CD4-positive, alpha-beta T cell (primary cell): Measurements from ENCODE around the gene MELTF. TPM values are rescaled to one million over a fixed set of nuclear protein-coding genes. Genes with fewer than 3 reads are reported as not detected.
"Not testable (repeated sequence)": the region's sequence is repeated elsewhere in the genome, so short reads cannot be mapped to it uniquely, and the experiment has no call there.

Experiments
- ATAC-seq: fragments of 200-7000 bp; cut with Tn5 transposase; one replicate; pipeline ENCODE4 v1.10.0; 2022; ENCODE audit warnings: mild to moderate bottlenecking; ENCODE audit not compliant: poor library complexity
- CTCF ChIA-PET: fragments of 350-600 bp; sonication (Branson Sonifier 250); formaldehyde crosslinking; loops from one replicate; lab custom pipeline; 2021; ENCODE audit warnings: antibody characterized with exemption, inconsistent platforms; lab: Charles Lee
- POLR2A ChIA-PET: fragments of 350-600 bp; sonication (Branson Sonifier 250); formaldehyde crosslinking; loops from one replicate; lab custom pipeline; 2021; ENCODE audit warnings: antibody characterized with exemption, inconsistent platforms; lab: Charles Lee
- DNase-seq, 14 experiments: peaks; one replicate each; pipeline ENCODE4 v3.0.0-alpha.2; 2013 to 2020; ENCODE audit warnings: mixed read lengths in 2 of 14
- H3K27ac ChIP-seq, 2 donors: one replicate each; pipeline versions ENCODE4 v1.5.1 to v1.7.0; 2013; ENCODE audit warnings: low read length in 2 of 2, low read depth in 1 of 2, mild to moderate bottlenecking in 1 of 2
- H3K27me3 ChIP-seq, 2 experiments: 1 replicate in 1 of 2; 2 replicates in 1 of 2; pipeline versions ENCODE4 v1.6.1 to v1.7.0; 2013; ENCODE audit warnings: low read length in 2 of 2, control low read depth in 1 of 2, mild to moderate bottlenecking in 1 of 2, moderate library complexity in 1 of 2; ENCODE audit not compliant: insufficient read depth in 2 of 2, control insufficient read depth in 1 of 2
- H3K36me3 ChIP-seq: one replicate; pipeline ENCODE4 v1.6.1; 2013; ENCODE audit warnings: low read length, control low read depth; ENCODE audit not compliant: insufficient read depth
- H3K4me1 ChIP-seq: one replicate; pipeline ENCODE4 v1.6.1; 2013; ENCODE audit warnings: low read length, control low read depth; ENCODE audit not compliant: insufficient read depth
- H3K4me3 ChIP-seq: one replicate; pipeline ENCODE4 v1.5.1; 2013; ENCODE audit warnings: mild to moderate bottlenecking, low read length, moderate library complexity
- H3K9me3 ChIP-seq, 2 experiments: 1 replicate in 1 of 2; 2 replicates in 1 of 2; pipeline versions ENCODE4 v1.6.1 to v1.7.0; 2013; ENCODE audit warnings: low read length in 2 of 2, mild to moderate bottlenecking in 2 of 2, control low read depth in 1 of 2, moderate library complexity in 1 of 2; ENCODE audit not compliant: control insufficient read depth in 1 of 2, insufficient read depth in 1 of 2
- H3K27ac Mint-ChIP-seq: one replicate; pipeline ENCODE4 v1.8.0; 2020; ENCODE audit warnings: mixed read lengths
- H3K27me3 Mint-ChIP-seq: one replicate; pipeline ENCODE4 v1.8.0; 2021; ENCODE audit warnings: mixed read lengths
- H3K36me3 Mint-ChIP-seq: one replicate; pipeline ENCODE4 v1.8.0; 2021; ENCODE audit warnings: low read depth, mixed read lengths
- H3K4me1 Mint-ChIP-seq: one replicate; pipeline ENCODE4 v1.8.0; 2021; ENCODE audit warnings: low read depth, mixed read lengths
- H3K4me3 Mint-ChIP-seq: one replicate; pipeline ENCODE4 v1.8.0; 2020; ENCODE audit warnings: mild to moderate bottlenecking, mixed read lengths
- H3K9me3 Mint-ChIP-seq: one replicate; pipeline ENCODE4 v1.8.0; 2020; ENCODE audit warnings: mixed read lengths
- CTCF ChIP-seq: fragments of 200-600 bp; IDR thresholded peaks from one replicate; pipeline ENCODE4 v1.8.0; 2022; ENCODE audit warnings: antibody characterized with exemption, mild to moderate bottlenecking
- intact Hi-C, 2 experiments: fragments of 100-400 bp; cut with DNase I in 1 of 2; cut with micrococcal nuclease in 1 of 2; formaldehyde crosslinking; loops; one replicate each; pipeline versions ENCODE4 v1.15.1 to v1.9.0; 2023 to 2025; cut with DNase I, micrococcal nuclease
- total RNA-seq, 174 experiments: library from RNA in 2 of 174; stranded (reverse) in 2 of 174; gene quantifications; one replicate each; pipeline ENCODE4 v1.2.3 and lab custom pipeline; 2021 to 2026

The MELTF gene
- total RNA-seq, 2 experiments from 2014 or later = 0.89 to 1.2 TPM

DNA sequence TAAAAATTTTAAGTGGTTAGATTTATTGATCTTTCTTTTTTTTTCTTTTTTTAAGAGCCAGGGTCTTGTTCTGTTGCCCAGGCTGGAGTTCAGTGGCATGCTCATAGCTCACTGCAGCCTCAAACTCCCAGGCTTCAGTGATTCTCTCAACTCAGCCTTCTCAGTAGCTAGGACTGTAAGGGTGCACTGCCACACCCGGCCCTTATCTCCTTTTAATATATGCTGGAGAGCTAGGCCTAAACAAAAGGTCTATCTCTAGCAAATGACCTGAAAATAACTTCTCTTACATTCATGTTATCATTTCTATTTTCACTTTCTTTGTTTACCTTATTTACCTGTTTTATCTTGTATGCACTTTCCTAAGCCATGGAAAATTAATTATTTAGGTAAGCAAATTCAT, 35.2 kb upstream of the MELTF start:
- Histone ChIP-seq H3K36me3 (peaks cover 43% of the 10 kb centered on the region), H3K27me3 (no peaks in the 10 kb centered on the region), H3K4me3 (no peak overlapping the region), H3K4me1 (no peaks in the 10 kb centered on the region), H3K9me3 (no peaks in the 10 kb centered on the region), H3K27ac (no peak overlapping the region)
- Mint-ChIP-seq H3K4me1 (no peaks in the 10 kb centered on the region), H3K4me3 (no peak overlapping the region), H3K27ac (no peak overlapping the region), H3K9me3 (no peaks in the 10 kb centered on the region), H3K36me3 (peaks cover 59% of the 10 kb centered on the region), H3K27me3 (no peaks in the 10 kb centered on the region)
- ChIA-PET POLR2A (no interaction called here), CTCF (no interaction called here)
- ATAC-seq = no peak
- no peak for DNase-seq
- no peak for TF ChIP-seq CTCF
- intact Hi-C loops = no loop called here

DNA sequence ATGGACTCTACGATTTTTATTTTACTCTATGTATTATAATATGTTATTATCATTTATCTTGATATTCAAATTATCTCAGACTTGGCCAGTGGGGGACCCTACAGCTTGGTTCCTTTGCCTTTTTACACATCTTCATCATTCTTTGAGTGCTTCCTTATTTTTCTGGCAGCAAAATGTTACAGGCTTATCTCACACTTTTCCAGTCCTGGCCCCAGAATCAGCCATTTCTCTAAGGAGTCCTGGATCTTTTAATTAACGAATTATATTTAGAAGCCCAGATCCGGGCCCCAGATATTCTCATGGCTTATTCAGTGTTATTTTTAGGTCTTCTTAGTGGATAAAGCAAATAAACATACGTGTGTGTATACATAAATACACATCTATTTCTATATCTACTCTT, 32.8 kb upstream of the MELTF start:
- Mint-ChIP-seq H3K9me3 (no peaks in the 10 kb centered on the region), H3K4me3 (no peak overlapping the region), H3K27ac (no peak overlapping the region), H3K27me3 (no peaks in the 10 kb centered on the region), H3K36me3 (peaks cover 81% of the 10 kb centered on the region), H3K4me1 (no peaks in the 10 kb centered on the region)
- no peaks in the 10 kb centered on the region for H3K4me1 ChIP-seq
- intact Hi-C loops = no loop called here
- H3K27ac ChIP-seq = no peak overlapping the region
- ChIA-PET CTCF (no interaction called here), POLR2A (no interaction called here)
- H3K4me3 ChIP-seq = no peak overlapping the region
- H3K9me3 ChIP-seq = no peaks in the 10 kb centered on the region
- TF ChIP-seq CTCF = no peak
- ATAC-seq = no peak
- no peaks in the 10 kb centered on the region for H3K27me3 ChIP-seq
- peaks cover 63% of the 10 kb centered on the region for H3K36me3 ChIP-seq
- DNase-seq = no peak

GRCh38 chr3:197051637-197052036, 22.0 kb upstream of the MELTF start:
- ATAC-seq, H3K9me3 Mint-ChIP-seq, intact Hi-C loops, H3K4me1 ChIP-seq, POLR2A ChIA-PET, H3K9me3 ChIP-seq, H3K27ac Mint-ChIP-seq, H3K4me3 ChIP-seq, H3K27me3 Mint-ChIP-seq, DNase-seq, H3K4me1 Mint-ChIP-seq, H3K4me3 Mint-ChIP-seq, CTCF ChIA-PET, H3K27ac ChIP-seq, H3K27me3 ChIP-seq: not testable (repeated sequence)
- peaks cover 30% of the 10 kb centered on the region for H3K36me3 ChIP-seq
- peaks cover 76% of the 10 kb centered on the region for H3K36me3 Mint-ChIP-seq

- ChIA-PET CTCF (no interaction called here), POLR2A (no interaction called here)
- ATAC-seq (no peak), DNase-seq (no peak)
- no peak overlapping the region for H3K27ac Mint-ChIP-seq
- H3K4me3 Mint-ChIP-seq = no peak overlapping the region
- Histone ChIP-seq H3K27me3 (no peaks in the 10 kb centered on the region), H3K4me3 (no peak overlapping the region), H3K9me3 (no peaks in the 10 kb centered on the region), H3K4me1 (no peaks in the 10 kb centered on the region), H3K27ac (no peak overlapping the region), H3K36me3 (peaks cover 31% of the 10 kb centered on the region)
- peaks cover 76% of the 10 kb centered on the region for H3K36me3 Mint-ChIP-seq
- H3K4me1 Mint-ChIP-seq = no peaks in the 10 kb centered on the region
- no peaks in the 10 kb centered on the region for H3K27me3 Mint-ChIP-seq
- TF ChIP-seq CTCF = no peak
- intact Hi-C loops = no loop called here
- H3K9me3 Mint-ChIP-seq = no peaks in the 10 kb centered on the region
Measured at GRCh38 chr3:197050511-197050910, 20.9 kb upstream of the MELTF start.
